ENCODE results near the gene PCDHGC5.

Gene PCDHGC5

GRCh38 chr5:141477815-141478214 is 11.1 kb upstream of the PCDHGC5 start:
- H3K36me3 ChIP-seq (ENCODE audit: low read depth) = 0 out of 2 replicates have a peak, but pooled peaks cover 4% of the 10 kb centered on the region
- ATAC-seq (ENCODE audit: low read depth) (no peak), DNase-seq (ENCODE audit: low spot score) (no peak)
- no peak for TF ChIP-seq CTCF (IDR thresholded peaks at IDR 0.05; ENCODE audit: poor library complexity, severe bottlenecking)
- H3K4me1 ChIP-seq (ENCODE audit: insufficient read depth, poor library complexity, severe bottlenecking) = no peaks in the 10 kb centered on the region
- peaks cover 3% of the 10 kb centered on the region for H3K9me3 ChIP-seq (ENCODE audit: severe bottlenecking)
- H3K27me3 ChIP-seq (ENCODE audit: insufficient read depth, poor library complexity, severe bottlenecking) = no peaks in the 10 kb centered on the region
- H3K27ac ChIP-seq (ENCODE audit: poor library complexity, severe bottlenecking) = no peak overlapping the region
- no peak overlapping the region for H3K4me3 ChIP-seq (ENCODE audit: severe bottlenecking)

- no peaks in the 10 kb centered on the region for H3K27me3 ChIP-seq (ENCODE audit: insufficient read depth, poor library complexity, severe bottlenecking)
- H3K36me3 ChIP-seq (ENCODE audit: low read depth) = 0 out of 2 replicates have a peak, but pooled peaks cover 4% of the 10 kb centered on the region
- no peaks in the 10 kb centered on the region for H3K4me1 ChIP-seq (ENCODE audit: insufficient read depth, poor library complexity, severe bottlenecking)
- DNase-seq (ENCODE audit: low spot score) = no peak
- H3K4me3 ChIP-seq (ENCODE audit: severe bottlenecking) = no peak overlapping the region
- TF ChIP-seq CTCF (IDR thresholded peaks at IDR 0.05; ENCODE audit: poor library complexity, severe bottlenecking) = peak; percentile 80
- peaks cover 3% of the 10 kb centered on the region for H3K9me3 ChIP-seq (ENCODE audit: severe bottlenecking)
- no peak overlapping the region for H3K27ac ChIP-seq (ENCODE audit: poor library complexity, severe bottlenecking)
- no peak for ATAC-seq (ENCODE audit: low read depth)
These were observed 10.4 kb upstream of the PCDHGC5 start for GRCh38 chr5:141478321-141478945.

- Histone ChIP-seq H3K9me3 (ENCODE audit: severe bottlenecking) (peaks cover 3% of the 10 kb centered on the region), H3K27me3 (ENCODE audit: insufficient read depth, poor library complexity, severe bottlenecking) (no peaks in the 10 kb centered on the region), H3K4me1 (ENCODE audit: insufficient read depth, poor library complexity, severe bottlenecking) (peaks cover 3% of the 10 kb centered on the region), H3K4me3 (ENCODE audit: severe bottlenecking) (no peak overlapping the region), H3K27ac (ENCODE audit: poor library complexity, severe bottlenecking) (no peak overlapping the region), H3K36me3 (ENCODE audit: low read depth) (0 out of 2 replicates have a peak, but pooled peaks cover 4% of the 10 kb centered on the region)
- DNase-seq (ENCODE audit: low spot score) (no peak), ATAC-seq (ENCODE audit: low read depth) (no peak)
- TF ChIP-seq CTCF (IDR thresholded peaks at IDR 0.05; ENCODE audit: poor library complexity, severe bottlenecking) = no peak
These were observed 9.1 kb upstream of the PCDHGC5 start for GRCh38 chr5:141479776-141480175.

GRCh38 chr5:141483902-141484301 is 5.0 kb upstream of the PCDHGC5 start:
- Histone ChIP-seq H3K9me3 (ENCODE audit: severe bottlenecking) (no peaks in the 10 kb centered on the region), H3K27ac (ENCODE audit: poor library complexity, severe bottlenecking) (no peak overlapping the region), H3K27me3 (ENCODE audit: insufficient read depth, poor library complexity, severe bottlenecking) (no peaks in the 10 kb centered on the region), H3K4me1 (ENCODE audit: insufficient read depth, poor library complexity, severe bottlenecking) (peaks cover 14% of the 10 kb centered on the region), H3K4me3 (ENCODE audit: severe bottlenecking) (no peak overlapping the region), H3K36me3 (ENCODE audit: low read depth) (peaks cover 2% of the 10 kb centered on the region; the same call in 1 of the 2 replicates)
- DNase-seq (ENCODE audit: low spot score) (no peak), ATAC-seq (ENCODE audit: low read depth) (no peak)
- TF ChIP-seq CTCF (IDR thresholded peaks at IDR 0.05; ENCODE audit: poor library complexity, severe bottlenecking) = no peak

GRCh38 chr5:141484310-141484640 is 4.6 kb upstream of the PCDHGC5 start:
- DNase-seq (ENCODE audit: low spot score) (no peak), ATAC-seq (ENCODE audit: low read depth) (no peak)
- no peak overlapping the region for H3K4me3 ChIP-seq (ENCODE audit: severe bottlenecking)
- H3K36me3 ChIP-seq (ENCODE audit: low read depth) = no peaks in the 10 kb centered on the region; the same call in 1 of the 2 replicates
- TF ChIP-seq CTCF (IDR thresholded peaks at IDR 0.05; ENCODE audit: poor library complexity, severe bottlenecking) = no peak
- no peaks in the 10 kb centered on the region for H3K9me3 ChIP-seq (ENCODE audit: severe bottlenecking)
- H3K27ac ChIP-seq (ENCODE audit: poor library complexity, severe bottlenecking) = no peak overlapping the region
- peaks cover 18% of the 10 kb centered on the region for H3K4me1 ChIP-seq (ENCODE audit: insufficient read depth, poor library complexity, severe bottlenecking)
- H3K27me3 ChIP-seq (ENCODE audit: insufficient read depth, poor library complexity, severe bottlenecking) = no peaks in the 10 kb centered on the region

Measured in RWPE2 (cell line).